NCI-H446 (cell line): ENCODE results near the gene AGAP3.

Experiments used
- DNase-seq, 2 experiments: peaks; one replicate each; lab custom pipeline; 2025; lab: John Stamatoyannopoulos, UW

AGAP3 gene

DNA sequence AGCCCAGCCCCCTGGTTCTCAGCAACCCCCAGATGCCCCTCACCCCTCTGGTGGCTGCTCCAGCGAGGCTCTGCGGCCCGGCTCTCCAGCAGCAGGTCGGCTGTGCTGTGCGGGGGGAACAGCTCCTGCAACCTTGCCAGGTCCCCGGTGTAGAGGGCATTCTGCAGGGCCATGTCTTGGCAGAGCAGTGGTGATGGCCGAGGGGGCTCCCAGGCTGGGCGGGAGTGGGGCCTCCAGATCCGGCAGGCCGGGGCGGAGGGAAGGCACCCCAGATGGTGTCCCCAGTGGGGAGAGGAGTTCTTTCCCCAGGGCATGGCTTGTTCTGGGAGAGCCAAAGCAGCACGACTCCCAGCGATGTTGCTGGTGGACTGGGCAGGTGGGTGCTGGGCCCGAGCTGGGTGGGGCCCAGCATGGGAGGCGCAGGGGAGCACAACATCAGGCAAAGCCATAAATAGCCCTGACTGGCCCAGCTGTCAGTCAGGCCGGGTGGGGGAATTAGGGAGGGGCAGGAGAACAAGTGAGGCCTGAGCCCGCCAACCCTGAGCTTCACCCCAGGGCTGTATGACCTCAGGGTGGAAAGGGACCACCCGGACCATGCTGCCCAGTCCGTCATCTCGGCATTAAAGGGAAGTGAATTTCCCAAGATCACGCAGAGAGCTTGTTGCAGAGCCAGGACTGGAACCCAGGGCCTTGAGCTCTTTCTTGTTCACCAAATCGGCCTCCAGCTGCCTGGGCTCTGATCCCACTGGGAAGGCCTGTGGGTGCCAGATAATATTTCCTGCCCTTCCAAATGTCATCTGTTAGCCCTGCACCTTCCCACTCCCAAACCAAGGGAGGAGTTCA is 101.4 kb downstream of the AGAP3 start:
- DNase-seq, result no peak

DNA sequence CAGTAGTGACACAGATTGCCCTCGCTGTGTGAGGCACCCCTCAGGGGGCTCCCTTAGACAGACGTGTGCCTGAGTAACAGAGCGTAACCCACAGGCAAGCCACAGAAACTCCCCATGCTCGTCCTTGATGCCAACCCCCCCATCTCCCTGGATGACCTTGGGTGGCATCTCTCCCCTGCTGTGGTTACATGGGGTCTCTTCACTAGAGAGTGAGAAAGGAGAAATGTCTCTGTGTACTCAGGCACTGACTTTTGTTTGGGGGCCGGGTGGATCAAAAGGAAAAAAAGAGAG is 101.9 kb downstream of the AGAP3 start:
- DNase-seq, result no peak

DNA sequence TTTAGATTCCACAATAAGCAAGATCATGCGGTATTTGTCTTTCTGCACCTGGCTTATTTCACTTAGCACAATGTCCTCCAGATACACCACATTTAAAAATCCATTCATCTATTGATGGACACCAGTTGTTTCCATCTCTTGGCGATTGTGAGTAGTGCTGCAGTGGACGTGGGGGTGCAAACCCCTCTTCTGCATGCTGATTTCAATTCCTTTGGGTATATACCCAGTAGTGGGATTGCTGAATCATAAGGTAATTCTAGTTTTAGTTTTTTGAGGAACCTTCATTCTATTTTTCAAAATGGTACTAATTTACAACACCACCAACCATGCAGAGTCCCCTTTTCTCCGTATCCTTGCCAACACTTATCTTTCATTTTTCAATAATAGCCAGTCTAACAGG is 102.8 kb downstream of the AGAP3 start:
- DNase-seq, result no peak

DNA sequence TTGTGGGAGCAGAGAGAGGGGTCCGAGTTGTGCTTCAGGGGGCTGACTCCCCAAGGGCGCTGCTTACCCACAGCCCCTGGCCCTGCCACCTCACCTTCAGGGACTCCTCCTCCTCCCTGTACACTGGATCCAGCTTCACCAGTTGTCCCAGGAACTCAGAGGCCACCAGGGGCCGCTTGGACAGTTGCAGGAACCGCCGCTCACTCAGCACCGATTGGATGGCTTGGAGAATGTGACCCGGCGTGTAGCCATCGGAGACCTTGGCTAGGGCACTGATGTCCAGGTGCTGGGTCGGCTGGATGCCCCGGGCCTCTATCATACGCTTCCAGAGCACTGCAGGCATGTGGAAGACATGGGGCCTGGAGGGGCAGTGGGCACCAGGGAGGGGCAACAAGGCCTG is 105.3 kb downstream of the AGAP3 start:
- DNase-seq, result no peak

DNA sequence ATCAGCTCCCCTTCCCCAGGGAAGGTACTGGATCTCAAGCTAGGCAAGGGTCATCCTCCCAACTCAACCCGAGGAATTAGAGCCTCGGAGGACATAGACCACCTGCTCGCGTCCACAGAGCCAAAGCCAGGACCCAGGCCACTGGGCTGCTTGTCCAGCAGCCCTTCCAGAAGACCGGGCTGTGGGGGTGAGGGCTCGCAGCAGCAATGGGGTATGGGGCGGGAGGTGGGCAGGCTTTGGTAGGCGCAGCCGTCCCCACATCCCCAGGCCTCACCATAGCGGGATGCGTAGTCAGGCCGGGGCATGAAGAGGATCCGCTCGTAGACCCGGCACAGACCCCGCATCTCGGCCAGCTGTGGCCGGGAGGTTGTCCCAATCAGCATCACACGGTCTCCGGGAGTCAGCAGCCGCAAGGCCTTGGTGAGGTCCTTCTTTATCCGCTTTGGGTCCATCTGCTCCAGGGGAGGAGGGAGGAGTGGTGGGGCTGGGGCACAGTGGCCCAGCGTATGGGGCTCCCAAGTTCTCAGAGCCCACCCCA is 105.8 kb downstream of the AGAP3 start:
- no peak for DNase-seq

DNA sequence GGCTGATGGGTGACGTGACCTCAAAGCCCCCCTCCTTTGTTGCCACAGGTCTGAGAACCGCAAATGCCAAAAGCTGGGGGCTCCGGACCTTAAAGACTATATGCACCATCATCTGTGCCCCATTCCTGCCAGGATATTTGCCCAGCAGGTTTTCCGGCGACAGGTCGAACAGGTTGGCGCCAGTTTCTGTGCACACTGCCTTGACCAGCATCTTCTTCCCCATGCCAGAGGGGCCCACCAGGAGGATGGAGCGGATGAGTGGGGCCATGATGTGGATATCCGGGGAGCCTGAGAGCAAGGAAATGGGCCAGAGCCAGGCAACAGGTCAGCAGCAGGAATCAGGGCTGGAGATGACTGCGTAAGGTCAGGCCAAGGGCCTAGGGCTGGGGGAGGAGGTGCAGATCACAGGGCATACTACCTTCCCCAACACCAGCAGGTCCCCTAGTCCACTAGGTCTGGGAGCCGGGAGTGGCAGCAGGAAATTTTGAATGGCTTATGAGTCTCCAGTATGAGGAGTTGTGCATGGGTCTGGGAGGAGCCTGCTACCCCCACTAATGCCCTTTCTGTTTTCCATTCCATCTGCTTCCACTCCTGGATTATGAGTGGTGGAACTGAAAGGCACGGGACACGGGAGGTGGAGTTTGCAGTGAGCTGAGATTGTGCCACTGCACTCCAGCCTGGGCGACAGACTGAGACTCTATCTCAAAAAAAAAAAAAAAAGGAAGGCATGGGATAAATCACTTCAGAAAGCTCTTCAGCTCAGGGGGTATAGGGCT is 107.1 kb downstream of the AGAP3 start:
- DNase-seq, result no peak
